Endothelial cell (in vitro differentiated cells): Measurements from ENCODE around the gene RGS3. TPM values are rescaled to one million over a fixed set of nuclear protein-coding genes. Genes with fewer than 3 reads are reported as not detected.

Experiments used
- DNase-seq: peaks from one replicate; pipeline ENCODE4 v3.0.0; 2021; ENCODE audit warnings: low spot score
- H3K27ac Mint-ChIP-seq: one replicate; pipeline ENCODE4 v1.8.0; 2021; ENCODE audit warnings: mixed read lengths, inconsistent platforms; ENCODE audit not compliant: unreplicated experiment
- H3K27me3 Mint-ChIP-seq: one replicate; pipeline ENCODE4 v1.8.0; 2021; ENCODE audit warnings: mild to moderate bottlenecking, moderate library complexity, mixed read lengths, inconsistent platforms; ENCODE audit not compliant: unreplicated experiment
- H3K36me3 Mint-ChIP-seq: one replicate; pipeline ENCODE4 v1.8.0; 2021; ENCODE audit warnings: mild to moderate bottlenecking, low read depth, mixed read lengths, inconsistent platforms; ENCODE audit not compliant: unreplicated experiment
- H3K4me1 Mint-ChIP-seq: one replicate; pipeline ENCODE4 v1.8.0; 2021; ENCODE audit warnings: mild to moderate bottlenecking, mixed read lengths, inconsistent platforms; ENCODE audit not compliant: unreplicated experiment
- H3K4me3 Mint-ChIP-seq: one replicate; pipeline ENCODE4 v1.8.0; 2021; ENCODE audit warnings: mild to moderate bottlenecking, mixed read lengths, inconsistent platforms; ENCODE audit not compliant: unreplicated experiment
- H3K9me3 Mint-ChIP-seq: one replicate; pipeline ENCODE4 v1.8.0; 2021; ENCODE audit warnings: mixed read lengths, inconsistent platforms; ENCODE audit not compliant: unreplicated experiment
- CTCF ChIP-seq: fragments of 200-600 bp; sonication (generic); IDR thresholded peaks from one replicate; pipeline ENCODE4 v1.5.0; 2021; ENCODE audit warnings: antibody characterized with exemption; ENCODE audit not compliant: unreplicated experiment
- total RNA-seq: library from RNA; stranded (reverse); fragmentation: NEBNext Ultra II Directional; extraction: Animal tissue kit (Norgen Biotek cat#: 25700); gene quantifications from one replicate; pipeline ENCODE4 v1.2.1, GENCODE V29; 2021; ENCODE audit not compliant: unreplicated experiment

Gene RGS3
- total RNA-seq, 1 donor from 2014 or later, result 474 TPM

GRCh38 chr9:113425072-113425471, 38.5 kb upstream of the RGS3 start:
- peak overlapping the region; percentile 78 for H3K4me3 Mint-ChIP-seq
- no peaks in the 10 kb centered on the region for H3K36me3 Mint-ChIP-seq
- no peaks in the 10 kb centered on the region for H3K9me3 Mint-ChIP-seq
- H3K27me3 Mint-ChIP-seq, result peaks cover 4% of the 10 kb centered on the region
- peak overlapping the region; percentile 80 for H3K27ac Mint-ChIP-seq
- peaks cover 18% of the 10 kb centered on the region for H3K4me1 Mint-ChIP-seq
- TF ChIP-seq CTCF, result no peak
- DNase-seq, result peak; percentile 20

GRCh38 chr9:113426701-113427100, 36.8 kb upstream of the RGS3 start:
- TF ChIP-seq CTCF, result no peak
- no peak overlapping the region for H3K4me3 Mint-ChIP-seq
- H3K36me3 Mint-ChIP-seq, result no peaks in the 10 kb centered on the region
- H3K27ac Mint-ChIP-seq, result no peak overlapping the region
- H3K4me1 Mint-ChIP-seq, result peaks cover 22% of the 10 kb centered on the region
- peaks cover 4% of the 10 kb centered on the region for H3K27me3 Mint-ChIP-seq
- no peak for DNase-seq
- no peaks in the 10 kb centered on the region for H3K9me3 Mint-ChIP-seq

- no peak overlapping the region for H3K4me3 Mint-ChIP-seq
- TF ChIP-seq CTCF, result no peak
- H3K27ac Mint-ChIP-seq, result no peak overlapping the region
- H3K9me3 Mint-ChIP-seq, result no peaks in the 10 kb centered on the region
- H3K27me3 Mint-ChIP-seq, result peaks cover 4% of the 10 kb centered on the region
- no peak for DNase-seq
- H3K4me1 Mint-ChIP-seq, result peaks cover 22% of the 10 kb centered on the region
- H3K36me3 Mint-ChIP-seq, result no peaks in the 10 kb centered on the region
Measured at GRCh38 chr9:113427629-113428028, 35.9 kb upstream of the RGS3 start.

- Mint-ChIP-seq H3K4me3 (no peak overlapping the region), H3K27ac (no peak overlapping the region), H3K36me3 (no peaks in the 10 kb centered on the region), H3K4me1 (peaks cover 22% of the 10 kb centered on the region), H3K27me3 (peaks cover 4% of the 10 kb centered on the region), H3K9me3 (no peaks in the 10 kb centered on the region)
- DNase-seq, result no peak
- no peak for TF ChIP-seq CTCF
Measured at GRCh38 chr9:113428062-113428615, 35.4 kb upstream of the RGS3 start.

GRCh38 chr9:113431191-113431590, 32.3 kb upstream of the RGS3 start:
- no peak overlapping the region for H3K4me3 Mint-ChIP-seq
- no peak overlapping the region for H3K27ac Mint-ChIP-seq
- no peak for TF ChIP-seq CTCF
- peaks cover 3% of the 10 kb centered on the region for H3K27me3 Mint-ChIP-seq
- H3K4me1 Mint-ChIP-seq, result peaks cover 8% of the 10 kb centered on the region
- DNase-seq, result no peak
- no peaks in the 10 kb centered on the region for H3K9me3 Mint-ChIP-seq
- no peaks in the 10 kb centered on the region for H3K36me3 Mint-ChIP-seq
